D721Med (cell line): Measurements from ENCODE around the gene NECTIN1.

Source experiments
- DNase-seq: peaks from one replicate; pipeline ENCODE4 v3.0.0; 2011; ENCODE audit warnings: low spot score; ENCODE audit not compliant: insufficient read length
- FAIRE-seq: peaks from 2 replicates; lab custom pipeline; 2011; peaks lifted over from hg19 to GRCh38; lab: Jason Lieb, UNC
- TF ChIP-seq, protein P1 (sequence below): IDR thresholded peaks from 2 replicates; pipeline ENCODE4 v1.5.1; 2012; ENCODE audit warnings: mild to moderate bottlenecking, control low read depth; ENCODE audit not compliant: insufficient read depth; ENCODE audit errors: missing control alignments

NECTIN1 gene, protein sequence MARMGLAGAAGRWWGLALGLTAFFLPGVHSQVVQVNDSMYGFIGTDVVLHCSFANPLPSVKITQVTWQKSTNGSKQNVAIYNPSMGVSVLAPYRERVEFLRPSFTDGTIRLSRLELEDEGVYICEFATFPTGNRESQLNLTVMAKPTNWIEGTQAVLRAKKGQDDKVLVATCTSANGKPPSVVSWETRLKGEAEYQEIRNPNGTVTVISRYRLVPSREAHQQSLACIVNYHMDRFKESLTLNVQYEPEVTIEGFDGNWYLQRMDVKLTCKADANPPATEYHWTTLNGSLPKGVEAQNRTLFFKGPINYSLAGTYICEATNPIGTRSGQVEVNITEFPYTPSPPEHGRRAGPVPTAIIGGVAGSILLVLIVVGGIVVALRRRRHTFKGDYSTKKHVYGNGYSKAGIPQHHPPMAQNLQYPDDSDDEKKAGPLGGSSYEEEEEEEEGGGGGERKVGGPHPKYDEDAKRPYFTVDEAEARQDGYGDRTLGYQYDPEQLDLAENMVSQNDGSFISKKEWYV

DNA sequence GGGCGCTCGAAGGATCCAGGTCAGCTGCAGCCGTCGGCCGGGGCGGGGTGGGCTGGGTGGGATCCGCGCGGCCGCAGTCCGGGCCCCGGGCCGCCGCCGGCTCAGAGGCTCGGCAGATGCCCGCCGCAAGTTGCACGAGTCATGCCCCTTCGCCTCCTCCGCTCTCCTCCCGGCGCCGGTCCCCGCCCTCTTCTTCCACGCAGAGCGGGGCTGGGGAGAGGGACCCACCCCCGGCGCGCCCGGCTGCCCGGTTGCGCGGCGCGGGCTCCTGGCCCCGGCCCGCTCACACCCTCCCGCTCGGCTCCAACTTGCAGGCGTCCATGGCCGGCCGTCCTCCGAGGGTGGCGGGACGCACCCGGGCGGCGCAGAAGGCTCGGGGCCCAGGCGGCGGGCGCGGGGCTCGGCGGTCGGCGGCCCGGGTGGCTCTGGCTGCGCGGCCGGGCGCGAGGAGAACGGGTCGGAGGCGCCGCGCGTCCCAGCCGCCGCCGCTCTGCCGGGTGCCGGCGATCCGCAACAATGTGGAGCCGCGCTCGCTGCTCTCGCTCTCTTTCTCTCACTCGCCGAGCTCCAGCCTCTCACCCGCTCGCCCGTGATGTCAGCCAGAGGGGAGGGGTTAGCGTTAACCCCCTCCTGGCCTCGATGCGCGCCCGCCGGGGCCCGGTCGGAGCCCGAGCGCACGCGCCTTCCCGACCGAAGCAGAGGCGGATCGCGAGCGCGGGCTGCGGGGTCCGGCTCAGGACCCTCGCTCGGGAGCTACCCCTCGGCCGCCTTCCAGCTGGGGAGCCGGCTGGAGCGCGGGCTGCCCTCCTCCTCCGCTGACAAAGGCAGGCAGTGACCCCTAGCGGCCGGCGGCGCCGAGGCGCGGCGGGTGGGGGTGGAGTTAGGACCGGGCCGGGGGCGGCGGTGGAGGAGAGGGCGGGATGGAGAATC is at the start of gene NECTIN1:
Gene NECTIN1, minus strand, starts transcription at position 550 of the 930 bp plus-strand sequence. CDS start 647 bp downstream, outside the sequence.
- no peak for FAIRE-seq
- TF ChIP-seq, protein P1, sequence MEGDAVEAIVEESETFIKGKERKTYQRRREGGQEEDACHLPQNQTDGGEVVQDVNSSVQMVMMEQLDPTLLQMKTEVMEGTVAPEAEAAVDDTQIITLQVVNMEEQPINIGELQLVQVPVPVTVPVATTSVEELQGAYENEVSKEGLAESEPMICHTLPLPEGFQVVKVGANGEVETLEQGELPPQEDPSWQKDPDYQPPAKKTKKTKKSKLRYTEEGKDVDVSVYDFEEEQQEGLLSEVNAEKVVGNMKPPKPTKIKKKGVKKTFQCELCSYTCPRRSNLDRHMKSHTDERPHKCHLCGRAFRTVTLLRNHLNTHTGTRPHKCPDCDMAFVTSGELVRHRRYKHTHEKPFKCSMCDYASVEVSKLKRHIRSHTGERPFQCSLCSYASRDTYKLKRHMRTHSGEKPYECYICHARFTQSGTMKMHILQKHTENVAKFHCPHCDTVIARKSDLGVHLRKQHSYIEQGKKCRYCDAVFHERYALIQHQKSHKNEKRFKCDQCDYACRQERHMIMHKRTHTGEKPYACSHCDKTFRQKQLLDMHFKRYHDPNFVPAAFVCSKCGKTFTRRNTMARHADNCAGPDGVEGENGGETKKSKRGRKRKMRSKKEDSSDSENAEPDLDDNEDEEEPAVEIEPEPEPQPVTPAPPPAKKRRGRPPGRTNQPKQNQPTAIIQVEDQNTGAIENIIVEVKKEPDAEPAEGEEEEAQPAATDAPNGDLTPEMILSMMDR, result peak; percentile 57
- peak; percentile 84 for DNase-seq

DNA sequence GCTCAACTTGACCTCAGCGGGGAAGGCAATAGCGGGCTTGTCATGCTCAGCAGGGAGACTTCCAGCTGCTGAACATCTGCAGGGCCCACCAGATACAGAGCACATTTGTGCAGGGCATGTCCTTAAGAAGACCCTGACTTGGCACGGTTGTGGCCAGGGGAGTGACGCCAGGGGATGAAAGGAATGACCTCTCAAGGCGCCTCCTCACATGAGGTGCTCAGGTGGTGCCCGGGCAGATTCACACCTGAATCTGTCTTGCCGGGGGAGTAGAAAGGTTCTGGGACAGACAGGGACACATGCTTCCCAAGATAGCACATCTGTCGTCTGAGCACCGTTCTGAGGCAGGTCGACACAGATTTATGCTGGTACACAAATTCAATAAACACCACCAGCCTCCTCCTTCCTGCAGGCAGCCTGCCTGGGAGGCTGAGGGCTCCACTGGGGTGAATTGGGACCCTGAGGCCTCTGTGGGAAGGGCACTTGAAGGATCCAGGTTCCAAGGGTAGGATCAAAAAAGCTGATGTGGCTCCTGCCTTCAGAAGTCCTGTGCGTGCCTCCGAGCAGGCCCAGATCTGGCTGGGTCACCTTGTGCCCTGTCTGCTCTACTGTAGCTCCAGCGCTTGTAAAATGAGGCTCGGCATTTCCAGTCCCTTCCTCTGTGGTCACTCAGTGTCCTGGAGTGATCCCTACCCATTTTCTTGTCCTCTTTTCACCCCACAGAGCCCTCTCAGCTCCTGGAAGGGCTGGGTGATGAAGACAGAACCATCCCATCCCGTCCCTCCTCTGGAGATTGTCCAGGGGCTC is 49.6 kb upstream of the NECTIN1 start:
- TF ChIP-seq, protein P1, result no peak
- DNase-seq, result no peak
- FAIRE-seq, result no peak

DNA sequence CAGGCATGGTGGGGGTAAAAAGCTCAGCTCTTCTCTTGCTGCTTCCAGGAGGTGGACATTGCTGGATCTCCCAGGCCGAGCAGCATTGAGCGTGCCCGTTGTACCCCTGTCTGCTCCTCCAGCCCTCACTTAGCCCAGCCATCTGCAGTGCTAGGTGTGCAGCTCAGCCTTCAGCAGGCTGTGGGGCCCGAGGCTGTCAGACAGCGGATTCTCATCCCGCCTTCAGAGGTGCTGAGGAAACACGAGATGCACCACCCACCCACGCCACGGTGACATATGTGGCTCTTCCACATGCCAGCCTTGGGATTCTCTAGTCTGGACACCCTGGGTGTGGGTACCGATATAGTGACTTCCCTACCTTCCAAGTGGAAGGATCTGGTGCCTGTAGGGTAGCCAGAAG is 48.9 kb upstream of the NECTIN1 start:
- FAIRE-seq (no peak), DNase-seq (no peak)
- TF ChIP-seq, protein P1, result no peak

DNA sequence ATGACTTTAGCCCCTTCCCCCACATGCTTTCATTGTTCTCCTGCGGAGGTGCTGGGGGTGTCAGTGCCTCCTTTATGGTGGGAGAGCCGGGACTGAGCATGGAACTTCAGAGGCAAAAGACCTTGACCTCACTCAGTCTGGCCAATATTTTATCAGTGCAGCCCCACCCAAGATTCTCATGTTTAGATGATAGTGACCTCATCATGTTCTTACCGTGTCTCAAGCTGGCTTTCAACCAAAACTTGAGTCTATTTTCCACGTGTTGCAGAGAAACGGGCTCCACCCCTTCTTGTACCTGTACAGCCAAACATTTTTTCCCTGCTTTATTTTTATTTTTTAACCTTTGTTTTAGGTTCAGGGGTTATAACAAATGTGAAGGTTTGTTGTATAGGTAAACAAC is 47.7 kb upstream of the NECTIN1 start:
- TF ChIP-seq, protein P1, result no peak
- FAIRE-seq (no peak), DNase-seq (no peak)

DNA sequence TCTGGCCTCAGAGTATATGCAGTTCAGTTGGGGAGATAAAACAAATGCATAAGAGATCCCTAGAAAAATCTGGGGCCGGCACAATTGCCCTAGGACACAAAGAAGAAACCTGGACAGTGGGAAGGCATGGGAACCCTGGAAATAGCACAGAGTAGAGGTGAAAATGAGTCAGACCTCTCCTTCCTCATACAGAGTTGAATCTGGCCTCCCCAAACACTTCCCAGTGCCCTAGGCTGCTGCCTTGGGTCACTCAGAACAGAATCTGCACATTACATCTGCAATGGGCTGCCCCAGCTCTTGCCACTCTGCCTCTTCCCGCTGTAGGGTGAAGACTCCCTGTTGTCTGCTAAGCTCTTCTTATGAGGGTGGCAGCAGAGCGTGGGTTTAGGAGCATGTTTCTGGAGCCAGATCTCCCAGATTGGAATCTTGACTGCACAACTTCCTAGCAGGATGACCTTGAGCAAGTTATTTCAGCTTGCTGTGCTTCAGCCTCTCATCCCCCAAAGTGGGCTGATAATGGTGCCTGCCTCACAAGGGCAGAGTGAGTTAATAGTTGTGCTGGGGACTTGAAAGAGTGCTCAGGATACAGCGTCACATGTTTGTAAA is 47.1 kb upstream of the NECTIN1 start:
- DNase-seq (no peak), FAIRE-seq (no peak)
- TF ChIP-seq, protein P1, result no peak

DNA sequence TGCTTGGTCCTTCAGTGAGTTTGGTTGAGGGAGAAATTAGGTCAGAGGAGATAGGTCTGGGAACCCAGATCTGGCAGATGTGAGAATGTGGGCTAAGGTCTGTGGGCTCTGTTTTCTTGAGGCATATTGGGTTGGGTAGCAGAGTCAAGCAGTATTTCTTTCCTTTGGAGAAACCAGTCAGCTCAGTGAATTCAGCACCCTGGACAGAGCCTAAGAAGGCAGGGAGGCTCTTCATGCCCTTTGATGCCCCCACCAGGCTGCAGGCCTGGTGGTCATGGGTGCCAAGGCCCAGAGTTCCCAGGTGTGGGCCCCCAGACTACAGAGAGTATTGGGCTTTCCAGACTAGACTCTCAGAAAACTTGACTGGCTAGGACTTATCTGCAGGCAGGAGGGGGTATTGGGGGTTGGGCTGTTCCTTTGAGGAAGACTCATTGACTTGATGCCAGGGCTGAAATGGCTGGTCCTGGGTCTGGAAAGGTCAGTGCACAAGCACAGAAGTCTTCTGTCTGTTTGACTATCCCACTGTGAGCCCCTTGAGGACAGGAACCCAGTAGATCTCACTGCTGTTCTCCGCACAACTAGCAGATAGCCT is 45.3 kb upstream of the NECTIN1 start:
- TF ChIP-seq, protein P1, result no peak
- FAIRE-seq, result no peak
- no peak for DNase-seq
